Ovary (tissue), 9 donors: ENCODE data around the gene CRTC3. TPM values are rescaled to one million over a fixed set of nuclear protein-coding genes. Genes with fewer than 3 reads are reported as not detected.
"Not testable (repeated sequence)": the region's sequence is repeated elsewhere in the genome, so short reads cannot be mapped to it uniquely, and the experiment has no call there.

ENCODE experiments used
- DNase-seq, 5 donors: peaks; one replicate each; pipeline ENCODE4 v3.0.0-alpha.2; 2019 to 2020
- H3K27ac ChIP-seq, 2 donors: fragments of 200-600 bp; one replicate each; pipeline versions ENCODE4 v1.5.1 to v1.8.0; 2019 to 2022
- H3K27me3 ChIP-seq: fragments of 200-600 bp; one replicate; pipeline ENCODE4 v1.8.0; 2022
- H3K36me3 ChIP-seq: fragments of 200-600 bp; sonication (generic); one replicate; pipeline ENCODE4 v1.5.1; 2019
- H3K4me1 ChIP-seq: one replicate; pipeline ENCODE4 v1.8.1; 2013; ENCODE audit warnings: mild to moderate bottlenecking, moderate library complexity; ENCODE audit not compliant: insufficient read depth
- H3K4me3 ChIP-seq: fragments of 200-600 bp; sonication (generic); one replicate; pipeline ENCODE4 v1.5.1; 2017
- H3K9me3 ChIP-seq, 2 donors: fragments of 200-600 bp in 1 of 2; sonication (generic) in 1 of 2; one replicate each; pipeline versions ENCODE4 v1.5.1 to v1.8.1; 2013 to 2019; ENCODE audit warnings: mild to moderate bottlenecking in 1 of 2, moderate library complexity in 1 of 2
- CTCF ChIP-seq, 3 donors: fragments of 450-650 bp in 2 of 3; fragments of 200-600 bp in 1 of 3; IDR thresholded peaks; one replicate each; pipeline versions ENCODE4 v1.5.1 to v1.8.0; 2016 to 2022; ENCODE audit warnings: antibody characterized with exemption in 3 of 3, mild to moderate bottlenecking in 1 of 3
- EP300 ChIP-seq: sonication (generic); formaldehyde crosslinking; IDR thresholded peaks from one replicate; pipeline ENCODE4 v1.6.1; 2017; ENCODE audit warnings: antibody characterized with exemption
- POLR2A ChIP-seq: fragments of 450-650 bp; IDR thresholded peaks from one replicate; pipeline ENCODE4 v1.6.1; 2017; ENCODE audit warnings: antibody characterized with exemption, mild to moderate bottlenecking, moderate library complexity
- WGBS, 3 donors: extraction: QIAGEN DNeasy Blood & Tissue Kit in 1 of 3; methylation state at CpG; one replicate each; pipeline versions ENCODE4 v1.1.5 to v1.1.7; 2013 to 2017; 5-methylcytosine and 5-hydroxymethylcytosine counted together
- intact Hi-C, 4 donors: fragments of 100-400 bp; cut with DNase I; formaldehyde crosslinking; loops; one replicate each; pipeline versions ENCODE4 v1.11.0 to v1.15.1; 2022 to 2023
- polyA plus RNA-seq, 2 donors: library from polyadenylated mRNA; stranded (reverse); fragments of 200-250 nt in 1 of 2; fragments of 350-450 nt in 1 of 2; fragmentation: Illumina TruSeq in 1 of 2; extraction: RNeasy Lipid Tissue Mini Kit (QIAGEN cat#74804) in 1 of 2; gene quantifications; one replicate each; pipeline ENCODE4 v1.2.3, GENCODE V29; 2013 to 2014
- total RNA-seq, 7 donors: library from RNA; depleted of rRNA in 2 of 7; stranded (reverse); fragments of >200 nt in 2 of 7; fragmentation: NEBNext Ultra II Directional in 3 of 7; extraction: Animal tissue kit (Norgen Biotek cat#: 25700) in 3 of 7; gene quantifications; one replicate each; pipeline versions ENCODE4 v1.1.0 to v1.2.4, GENCODE V29; 2016 to 2023
- donor health status: DM: no; HTN: no; CAD: no; lungs with moderate emphysema.
- donor health status: DM: no; HTN: no; CAD: no.
- donor health status: Bipolar disorder and iron deficiency.
- donor health status: DM: yes; HTN: yes; CAD: no.
- donor health status: DM: no; HTN: no; CAD: no.
- donor health status: DM: yes; HTN: yes; CAD: no.

The CRTC3 gene
- total and polyA plus RNA-seq, 9 donors: 36.9 to 106 (median 85.4) TPM

- DNase-seq: no peak
- Histone ChIP-seq H3K4me3 (no peak overlapping the region), H3K4me1 (no peaks in the 10 kb centered on the region), H3K27ac (no peak overlapping the region), H3K36me3 (no peaks in the 10 kb centered on the region), H3K9me3 (no peaks in the 10 kb centered on the region), H3K27me3 (no peaks in the 10 kb centered on the region)
- 83 to 89% (median 87%) methylated on average over 4 of the region's 4 CpGs for WGBS, 3 donors
- intact Hi-C loops: no loop called here
- TF ChIP-seq POLR2A: no peak
Observed at GRCh38 chr15:90671216-90671615, 141.5 kb downstream of the CRTC3 start.

GRCh38 chr15:90673357-90673756 is 143.6 kb downstream of the CRTC3 start:
- H3K27ac ChIP-seq, H3K9me3 ChIP-seq, intact Hi-C loops, DNase-seq, H3K27me3 ChIP-seq, H3K36me3 ChIP-seq, H3K4me3 ChIP-seq, H3K4me1 ChIP-seq: not testable (repeated sequence)
- 91 to 97% (median 94%) methylated on average over 10 of the region's 10 CpGs for WGBS, 3 donors

- intact Hi-C loops: no loop called here
- WGBS, 3 donors: 79 to 88% (median 87%) methylated on average over 3 of the region's 3 CpGs
- Histone ChIP-seq H3K4me3 (no peak overlapping the region), H3K27me3 (no peaks in the 10 kb centered on the region), H3K27ac (no peak overlapping the region), H3K4me1 (no peaks in the 10 kb centered on the region), H3K36me3 (no peaks in the 10 kb centered on the region), H3K9me3 (no peaks in the 10 kb centered on the region)
- no peak for TF ChIP-seq CTCF (IDR thresholded peaks at IDR 0.05)
- TF ChIP-seq POLR2A: no peak
- no peak for TF ChIP-seq EP300
- no peak for DNase-seq
Observed at GRCh38 chr15:90674476-90674875, 144.8 kb downstream of the CRTC3 start.

GRCh38 chr15:90675464-90675863 is 145.7 kb downstream of the CRTC3 start:
- Histone ChIP-seq H3K4me1 (peaks cover 2% of the 10 kb centered on the region), H3K4me3 (no peak overlapping the region), H3K9me3 (no peaks in the 10 kb centered on the region), H3K36me3 (no peaks in the 10 kb centered on the region), H3K27ac (no peak overlapping the region), H3K27me3 (no peaks in the 10 kb centered on the region)
- DNase-seq: no peak
- 82 to 88% (median 85%) methylated on average over 5 of the region's 5 CpGs for WGBS, 3 donors
- TF ChIP-seq EP300: no peak
- TF ChIP-seq POLR2A: no peak
- no peak for TF ChIP-seq CTCF (IDR thresholded peaks at IDR 0.05)
- intact Hi-C loops: no loop called here

GRCh38 chr15:90677807-90678790 is 148.4 kb downstream of the CRTC3 start:
- H3K4me3 ChIP-seq: no peak overlapping the region
- H3K27me3 ChIP-seq: no peaks in the 10 kb centered on the region
- H3K36me3 ChIP-seq: no peaks in the 10 kb centered on the region
- H3K9me3 ChIP-seq: no peaks in the 10 kb centered on the region
- intact Hi-C loops: no loop called here
- H3K4me1 ChIP-seq: peaks cover 2% of the 10 kb centered on the region
- DNase-seq: no peak
- TF ChIP-seq CTCF (IDR thresholded peaks at IDR 0.05) (no peak), EP300 (no peak), POLR2A (no peak)
- no peak overlapping the region for H3K27ac ChIP-seq
- WGBS, 3 donors: 92 to 94% (median 94%) methylated on average over 12 of the region's 12 CpGs
